HG02884 (cell line): ENCODE results near the gene PROSER3.
"Not testable (repeated sequence)": the region's sequence is repeated elsewhere in the genome, so short reads cannot be mapped to it uniquely, and the experiment has no call there.

Experiments used
- ATAC-seq: cut with Tn5 transposase; IDR thresholded peaks from one replicate; pipeline ENCODE4 v1.9.1; 2021; ENCODE audit warnings: mild to moderate bottlenecking, moderate library complexity; ENCODE audit not compliant: unreplicated experiment

PROSER3 gene

DNA sequence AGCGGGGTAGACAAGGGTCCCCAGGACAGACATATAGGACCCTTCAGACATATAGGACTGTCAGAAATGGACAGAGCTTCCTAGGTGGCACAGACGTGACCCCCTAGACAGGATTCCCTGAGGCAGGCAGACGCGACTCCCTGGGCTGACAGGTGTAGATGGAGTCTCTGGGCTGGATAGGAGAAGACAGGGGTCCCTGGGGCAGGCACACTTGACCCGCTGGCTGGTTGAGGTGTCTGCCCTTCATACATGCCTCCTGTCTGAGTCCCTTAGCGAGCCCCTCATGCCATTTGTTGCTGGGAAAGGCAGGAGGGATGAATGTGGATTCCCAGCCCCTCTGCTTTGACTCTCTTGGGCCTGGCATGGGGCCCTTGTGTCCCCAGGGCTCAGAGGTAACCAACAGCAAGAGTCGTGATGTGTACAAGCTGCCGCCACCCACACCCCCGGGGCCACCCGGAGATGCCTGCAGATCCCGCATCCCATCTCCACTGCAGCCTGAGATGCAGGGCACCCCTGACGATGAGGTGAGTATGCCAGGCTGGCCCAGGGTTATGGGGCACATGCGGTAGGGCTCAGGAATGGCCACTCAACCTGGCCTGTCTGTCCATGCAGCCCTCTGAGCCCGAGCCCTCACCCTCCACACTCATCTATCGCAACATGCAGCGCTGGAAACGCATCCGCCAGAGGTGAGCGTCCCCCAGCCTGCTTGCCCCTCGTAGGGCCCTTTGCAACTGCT lies 4.2 kb upstream of the PROSER3 start:
- ATAC-seq: no peak

DNA sequence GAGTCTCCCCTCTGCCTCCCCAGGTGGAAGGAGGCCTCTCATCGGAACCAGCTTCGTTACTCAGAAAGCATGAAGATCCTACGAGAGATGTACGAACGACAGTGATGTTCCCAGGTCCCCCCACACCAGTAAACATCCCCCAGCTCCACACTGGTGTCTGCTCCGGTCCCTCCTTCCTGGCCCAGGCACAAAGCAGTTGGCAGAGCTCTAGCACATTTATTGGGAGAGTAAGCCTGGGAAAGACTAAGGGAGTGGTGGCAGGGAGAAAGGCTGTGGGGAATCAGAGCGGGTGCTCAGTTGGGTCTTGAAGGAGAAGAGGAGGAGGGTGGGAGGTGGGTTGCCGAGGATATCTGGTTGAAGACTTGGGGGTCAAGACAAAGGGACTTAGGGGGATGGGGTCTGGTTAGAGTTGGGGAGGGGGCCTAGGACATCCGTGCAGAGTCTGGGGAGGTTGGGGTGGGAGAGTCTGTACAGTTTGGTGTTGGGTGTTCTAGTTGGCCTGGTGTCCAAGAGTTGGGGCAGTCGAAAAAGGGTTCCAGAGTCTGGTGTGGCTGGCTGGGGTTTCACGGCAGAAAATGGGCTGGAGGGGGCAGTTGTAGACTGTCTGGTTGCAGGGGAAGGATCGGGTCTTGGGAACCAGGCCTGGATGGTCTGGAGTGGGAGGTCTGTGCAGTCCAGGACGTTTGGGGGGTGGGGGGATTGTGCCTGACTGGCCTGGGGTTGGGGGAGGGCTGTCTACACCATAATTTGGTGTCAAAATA lies 3.4 kb upstream of the PROSER3 start:
- no peak for ATAC-seq

DNA sequence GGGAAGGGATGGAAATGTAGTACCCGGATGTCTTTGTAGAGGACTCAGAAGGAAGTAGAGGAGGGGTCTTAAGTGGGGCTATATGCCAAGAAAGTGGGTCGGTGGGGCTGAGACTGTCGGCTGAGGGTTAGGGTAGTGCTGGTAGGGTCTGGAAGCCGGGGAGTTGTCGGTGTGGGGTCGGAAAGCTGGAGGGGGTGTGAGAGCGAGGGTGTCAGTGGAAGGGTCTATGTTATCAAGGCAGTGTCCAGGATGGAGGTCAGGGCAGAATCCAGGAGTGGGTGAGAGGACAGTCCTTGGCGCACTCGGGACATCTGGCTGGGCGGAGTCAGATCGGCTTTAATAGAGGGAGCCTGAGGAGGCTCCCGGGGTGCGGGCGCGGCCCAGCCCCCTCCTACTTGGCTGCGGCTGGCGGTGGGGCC lies 2.8 kb upstream of the PROSER3 start:
- ATAC-seq: no peak

DNA sequence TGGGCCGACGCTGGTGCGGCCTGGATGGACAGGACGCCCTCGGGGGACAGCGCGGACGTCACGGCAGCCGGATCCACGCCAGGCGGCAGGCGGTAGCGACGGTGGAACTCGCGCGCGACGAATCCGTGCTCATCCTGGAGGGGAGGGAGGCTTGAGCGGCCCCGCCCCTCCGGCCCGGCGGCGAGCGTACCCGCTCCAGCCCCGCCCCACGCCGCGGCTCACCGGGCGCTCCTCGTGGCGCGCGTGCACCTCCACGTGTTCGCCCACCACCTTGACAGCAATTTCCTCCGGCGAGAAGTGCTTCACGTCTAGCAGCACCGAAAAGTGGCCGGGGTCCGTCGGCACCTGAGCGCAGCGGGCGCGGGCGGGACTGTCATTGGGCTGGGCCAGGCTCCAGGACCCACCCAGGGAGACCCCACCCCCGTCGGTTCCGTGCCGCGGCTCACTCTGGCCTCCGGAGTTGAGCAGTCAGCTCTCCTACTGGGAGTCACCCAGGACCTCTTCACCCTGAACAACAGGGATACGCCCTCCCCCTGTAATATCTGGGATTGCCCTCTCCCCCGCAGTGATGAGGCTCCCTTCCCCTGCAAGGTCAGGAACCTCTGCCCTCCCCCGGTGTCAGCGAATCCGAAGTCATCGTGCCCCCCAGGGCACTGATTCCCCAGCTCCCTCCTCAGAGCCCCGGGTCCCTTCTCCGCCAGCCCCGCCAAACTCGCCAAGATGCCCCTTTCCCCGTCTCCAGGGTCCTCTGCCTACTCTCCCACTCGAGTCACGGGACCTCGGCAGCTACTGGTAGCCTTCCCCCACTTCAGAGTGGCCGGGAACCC lies 2.2 kb upstream of the PROSER3 start:
- no peak for ATAC-seq

DNA sequence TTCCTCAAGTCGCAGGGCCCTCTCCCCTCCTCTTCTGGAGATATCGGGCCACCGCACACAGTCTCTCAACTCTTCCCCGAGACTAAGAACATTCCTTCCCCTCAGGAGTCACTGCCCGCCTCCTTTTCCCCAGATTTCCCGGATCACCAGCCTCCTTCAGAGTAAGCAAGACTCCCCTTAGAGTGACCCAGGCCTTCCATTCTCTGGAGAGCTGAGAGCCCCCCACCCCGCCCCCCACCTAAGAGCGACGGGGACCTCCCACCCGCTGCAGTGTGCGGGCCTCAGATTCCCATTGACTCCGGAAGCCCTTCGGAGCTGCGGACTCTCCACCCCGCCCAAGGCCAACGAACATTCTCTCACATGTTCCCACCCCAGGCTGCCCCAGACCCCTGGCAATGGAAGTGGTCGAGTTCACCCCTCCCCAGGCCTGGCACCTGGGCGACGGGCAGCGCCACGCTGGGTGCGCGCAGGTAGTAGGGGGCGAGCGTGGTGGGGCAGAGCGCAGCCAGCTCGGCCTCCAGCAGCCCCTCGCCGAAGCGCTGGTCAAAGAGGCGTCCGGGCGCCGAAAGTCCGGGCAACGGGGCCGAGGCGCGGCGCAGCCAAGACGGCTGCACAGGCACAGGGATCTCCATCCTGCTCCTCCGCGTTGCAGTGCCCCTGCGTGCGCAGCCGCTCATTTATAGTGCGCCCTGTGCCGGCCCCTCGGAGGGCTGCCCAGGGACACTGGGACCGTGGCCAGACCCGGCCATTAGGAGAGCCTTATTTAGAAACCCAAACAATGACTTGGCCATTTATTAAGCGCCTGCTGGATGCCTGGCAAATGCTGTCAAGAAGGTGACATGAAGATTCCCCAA lies 1.4 kb upstream of the PROSER3 start, which contains the start of gene HSPB6:
HSPB6 (minus strand) TSS at position 653 of the 854 bp plus-strand sequence; CDS start at position 632, 21 bp downstream.
- no peak for ATAC-seq

DNA sequence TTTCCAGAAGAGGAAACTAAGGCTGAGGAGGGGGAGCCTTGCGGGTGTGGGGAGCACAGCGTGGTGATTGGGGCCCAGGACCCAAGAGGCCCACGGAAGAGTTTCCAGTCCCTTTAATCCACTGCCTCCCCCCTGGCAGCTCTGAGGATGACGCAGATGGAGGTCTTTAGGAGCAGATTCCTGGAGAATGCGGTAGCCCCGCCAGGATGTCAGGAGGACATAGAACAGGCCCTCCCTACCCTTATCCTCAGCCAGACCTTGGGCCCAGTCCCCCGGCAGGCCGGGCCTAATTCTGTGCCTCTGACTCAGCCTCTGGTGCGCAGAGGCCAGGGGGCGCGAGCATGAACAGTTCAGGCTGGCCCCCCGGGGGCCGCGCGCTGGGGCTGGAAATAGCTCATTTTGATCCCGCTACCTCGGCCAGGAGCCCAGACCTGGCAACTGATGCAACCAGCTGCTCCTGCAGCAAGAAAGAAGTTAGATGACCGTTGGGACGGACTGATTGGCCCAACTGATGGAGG lies 686 bp upstream of the PROSER3 start:
- no peak for ATAC-seq

DNA sequence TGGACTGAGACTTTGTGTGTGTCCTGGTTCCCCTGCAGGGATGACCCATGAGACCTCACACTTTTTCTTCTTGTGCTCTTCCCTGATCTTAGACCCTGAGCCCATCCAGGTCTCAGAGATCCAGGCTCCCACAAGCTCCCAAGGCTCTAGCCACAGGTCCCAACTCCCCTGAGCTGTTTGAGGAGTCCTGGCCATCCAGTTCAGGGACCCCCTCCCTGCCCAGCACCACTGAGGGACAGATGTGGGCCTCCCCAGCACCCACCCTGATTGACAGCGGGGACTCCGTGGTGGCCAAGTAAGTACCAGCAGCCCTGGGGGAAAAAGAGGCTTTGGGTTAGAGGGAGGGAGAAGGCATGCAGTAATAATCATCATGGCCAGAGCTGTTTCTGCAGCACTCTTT lies 1.7 kb downstream of the PROSER3 start:
- no peak for ATAC-seq

DNA sequence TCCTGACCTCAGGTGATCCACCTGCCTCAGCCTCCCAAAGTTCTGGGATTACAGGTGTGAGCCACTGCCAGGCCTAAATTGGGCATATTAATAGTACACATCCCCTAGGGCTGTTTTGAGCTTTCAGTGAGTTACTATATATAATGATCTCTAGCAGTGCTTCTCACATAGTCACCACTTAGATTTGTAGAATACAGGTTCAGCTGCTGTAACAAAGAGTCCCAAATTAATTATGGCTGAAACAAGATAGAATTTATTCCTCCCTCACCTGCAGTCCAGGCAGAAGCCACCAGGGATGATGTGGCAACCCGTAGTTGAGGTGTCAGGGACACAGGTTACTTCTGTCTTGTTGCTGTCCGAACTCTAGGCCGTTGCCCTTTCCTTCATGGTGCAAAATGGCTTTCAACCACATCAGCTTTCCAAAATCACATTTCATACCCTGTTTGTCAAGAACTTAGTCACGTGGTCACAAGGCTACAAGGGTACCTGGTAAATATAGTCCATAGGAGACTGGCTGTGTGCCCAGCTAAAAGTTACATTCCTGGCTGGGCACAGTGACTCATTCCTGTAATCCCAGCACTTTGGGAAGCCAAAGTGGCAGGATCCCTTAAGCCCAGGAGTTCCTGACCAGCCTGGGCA lies 2.9 kb downstream of the PROSER3 start:
- ATAC-seq: no peak

DNA sequence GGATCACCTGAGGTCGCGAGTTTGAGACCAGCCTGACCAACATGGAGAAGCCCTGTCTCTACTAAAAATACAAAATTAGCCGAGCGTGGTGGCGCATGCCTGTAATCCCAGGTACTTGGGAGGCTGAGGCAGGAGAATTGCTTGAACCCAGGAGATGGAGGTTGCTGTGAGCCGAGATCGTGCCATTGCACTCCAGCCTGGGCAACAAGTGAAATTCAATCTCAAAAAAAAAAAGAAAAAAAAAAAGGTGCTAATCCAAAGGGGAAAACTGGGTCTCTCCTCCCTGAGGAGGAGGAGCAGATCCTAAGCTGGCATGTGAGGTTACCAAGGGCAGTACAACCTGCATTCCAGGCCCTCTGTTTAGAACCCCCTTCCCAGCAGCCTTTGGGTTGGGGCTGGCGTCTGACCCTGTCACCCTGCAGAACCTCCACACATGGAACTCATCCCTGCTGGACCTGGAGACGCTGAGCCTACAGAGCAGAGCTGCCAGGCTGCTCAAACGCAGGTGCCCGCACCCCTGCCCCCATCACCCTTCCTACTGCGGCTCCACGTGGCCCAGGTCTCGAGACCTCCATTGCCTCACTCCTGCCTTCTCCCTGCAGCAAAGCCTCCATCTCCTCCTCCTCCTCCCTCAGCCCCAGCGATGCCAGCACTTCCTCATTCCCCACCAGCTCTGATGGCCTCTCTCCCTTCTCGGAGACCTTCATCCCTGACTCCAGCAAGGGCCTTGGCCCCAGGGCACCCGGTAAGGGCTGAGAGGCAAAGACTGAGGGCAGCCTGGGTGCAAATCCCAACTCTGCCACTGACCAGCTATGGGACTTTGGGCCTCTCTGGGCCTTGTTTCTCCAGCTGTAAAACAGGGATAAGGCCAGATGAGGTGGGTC lies 6.7 kb downstream of the PROSER3 start:
- ATAC-seq: no peak

DNA sequence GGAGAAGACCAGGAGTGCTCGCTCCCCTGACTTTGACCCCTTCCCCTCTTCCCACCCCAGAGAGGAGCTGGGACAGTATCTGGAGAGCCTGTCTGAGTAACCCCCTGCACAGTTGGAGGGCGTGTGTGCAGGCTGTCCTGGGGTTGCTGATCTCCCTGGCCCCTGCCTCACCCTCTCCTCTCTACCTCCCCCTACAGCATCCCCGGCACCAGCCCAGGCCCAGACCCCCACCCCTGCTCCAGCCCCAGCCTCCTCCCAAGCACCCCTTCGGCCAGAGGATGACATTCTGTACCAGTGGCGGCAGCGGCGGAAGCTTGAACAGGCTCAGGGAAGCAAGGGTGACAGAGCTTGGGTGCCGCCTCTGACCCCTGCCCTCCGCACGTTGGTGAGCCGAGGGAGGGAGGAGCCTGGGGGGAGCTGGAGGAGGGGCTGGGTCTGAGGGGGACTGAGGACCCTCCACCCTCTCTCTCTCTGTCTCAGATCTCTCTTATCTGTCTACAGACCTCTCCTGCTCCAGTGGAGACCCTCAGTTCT lies 8.7 kb downstream of the PROSER3 start:
- ATAC-seq: no peak

DNA sequence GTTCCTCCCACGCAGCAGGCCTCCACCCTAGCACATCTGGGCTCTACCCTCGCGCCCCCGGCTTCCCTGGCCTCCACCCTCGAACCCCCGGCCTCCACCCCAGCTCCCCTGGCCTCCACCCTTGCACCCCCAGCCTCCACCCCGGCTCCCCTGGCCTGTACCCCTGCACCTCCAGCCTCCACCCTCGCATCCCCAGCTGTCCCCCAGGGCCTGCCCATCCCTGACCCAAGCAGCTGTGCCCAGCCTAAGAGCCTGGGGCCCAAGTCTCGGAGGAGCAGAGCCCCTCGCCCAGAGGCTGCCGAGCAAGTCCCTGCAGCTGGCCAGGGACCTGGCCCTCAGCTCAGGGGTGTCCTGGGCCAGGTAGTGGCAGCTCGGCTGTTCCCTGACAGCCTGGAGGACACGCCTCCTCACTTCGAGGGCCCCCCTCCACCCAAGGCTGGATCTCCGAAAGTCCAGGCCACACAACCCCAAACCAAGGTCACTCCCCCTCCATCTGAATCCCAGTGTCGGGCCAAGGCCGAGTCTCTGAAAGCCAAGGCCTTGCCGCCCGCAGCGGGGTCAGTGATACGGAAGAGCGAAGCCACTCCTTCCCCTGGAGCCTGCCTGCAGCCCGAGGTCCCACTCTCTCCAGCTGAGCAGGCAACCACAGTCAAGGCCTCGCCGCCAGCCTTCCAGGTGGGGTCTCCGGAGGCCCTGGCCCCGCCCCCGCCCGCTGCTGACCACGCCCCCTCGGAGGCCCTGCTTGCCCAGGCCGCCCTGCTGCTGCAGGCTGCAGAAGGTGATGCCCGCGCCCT lies 9.5 kb downstream of the PROSER3 start:
- no peak for ATAC-seq

DNA sequence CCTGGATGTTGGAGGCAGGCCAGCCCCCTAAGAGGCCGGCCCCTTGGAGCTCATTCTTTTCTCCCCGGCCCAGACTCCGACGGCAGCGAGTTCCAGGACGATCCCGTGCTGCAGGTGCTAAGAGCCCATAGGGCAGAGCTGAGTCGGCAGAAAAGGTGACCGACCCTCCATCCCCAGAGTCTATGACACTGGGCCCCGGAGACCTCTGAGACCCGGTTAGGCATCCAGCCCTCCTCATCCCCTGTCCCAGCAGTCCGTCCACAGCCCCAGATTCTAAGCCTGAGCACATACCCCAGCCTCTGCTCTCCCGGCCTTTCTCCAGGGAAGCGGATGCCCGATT lies 10.1 kb downstream of the PROSER3 start:
- no peak for ATAC-seq

DNA sequence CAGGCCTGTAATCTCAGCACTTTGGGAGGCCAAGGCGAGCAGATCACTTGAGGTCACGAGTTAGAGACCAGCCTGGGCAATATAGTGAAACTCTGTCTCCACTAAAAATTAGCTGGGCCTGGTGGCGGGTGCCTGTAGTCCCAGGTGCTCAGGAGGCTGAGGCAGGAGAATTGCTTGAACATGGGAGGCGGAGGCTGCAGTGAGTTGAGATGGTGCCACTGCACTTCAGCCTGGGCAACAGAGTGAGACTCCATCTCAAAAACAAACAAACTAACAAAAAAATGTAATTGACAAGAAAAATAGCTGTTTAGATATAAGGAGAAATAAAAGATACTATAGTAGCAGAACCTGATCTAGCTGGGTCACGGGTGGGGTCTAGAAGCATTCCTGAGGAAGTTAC lies 14.4 kb downstream of the PROSER3 start:
- not testable (repeated sequence) for ATAC-seq

DNA sequence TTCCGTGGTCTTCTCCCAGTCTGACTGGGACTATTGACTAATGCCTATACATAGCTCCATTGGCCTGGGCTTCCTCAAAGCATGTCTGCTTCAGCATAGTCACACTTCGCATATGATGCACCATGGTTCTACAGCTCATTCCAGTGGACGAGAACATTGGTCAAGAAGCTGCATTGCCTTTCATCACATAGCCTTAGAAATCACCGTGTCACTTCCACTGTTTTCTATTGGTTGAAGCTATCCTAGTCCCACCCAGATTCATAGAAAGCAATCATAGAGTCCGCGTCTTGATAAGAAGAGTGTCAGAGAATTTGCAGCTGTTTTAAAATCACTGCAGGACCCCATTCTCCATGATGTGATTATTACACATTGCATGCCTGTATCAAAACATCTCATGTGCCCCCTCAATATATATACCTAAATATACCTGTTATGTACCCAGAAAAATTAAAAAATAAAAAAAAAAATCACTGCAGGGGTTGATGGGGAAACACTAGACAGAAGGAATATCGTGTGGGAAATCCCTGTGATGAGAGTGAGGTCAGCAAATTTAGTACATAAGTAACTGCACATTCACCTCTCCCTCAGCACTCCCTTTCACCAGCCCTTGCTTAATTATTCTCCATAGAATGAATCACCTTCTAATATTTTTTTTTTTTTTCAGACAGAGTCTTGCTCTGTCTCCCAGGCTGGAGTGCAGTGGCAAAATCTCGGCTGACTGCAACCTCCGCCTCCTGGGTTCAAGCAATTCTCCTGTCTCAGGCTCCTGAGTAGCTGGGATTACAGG lies 15.2 kb downstream of the PROSER3 start:
- ATAC-seq: no peak

DNA sequence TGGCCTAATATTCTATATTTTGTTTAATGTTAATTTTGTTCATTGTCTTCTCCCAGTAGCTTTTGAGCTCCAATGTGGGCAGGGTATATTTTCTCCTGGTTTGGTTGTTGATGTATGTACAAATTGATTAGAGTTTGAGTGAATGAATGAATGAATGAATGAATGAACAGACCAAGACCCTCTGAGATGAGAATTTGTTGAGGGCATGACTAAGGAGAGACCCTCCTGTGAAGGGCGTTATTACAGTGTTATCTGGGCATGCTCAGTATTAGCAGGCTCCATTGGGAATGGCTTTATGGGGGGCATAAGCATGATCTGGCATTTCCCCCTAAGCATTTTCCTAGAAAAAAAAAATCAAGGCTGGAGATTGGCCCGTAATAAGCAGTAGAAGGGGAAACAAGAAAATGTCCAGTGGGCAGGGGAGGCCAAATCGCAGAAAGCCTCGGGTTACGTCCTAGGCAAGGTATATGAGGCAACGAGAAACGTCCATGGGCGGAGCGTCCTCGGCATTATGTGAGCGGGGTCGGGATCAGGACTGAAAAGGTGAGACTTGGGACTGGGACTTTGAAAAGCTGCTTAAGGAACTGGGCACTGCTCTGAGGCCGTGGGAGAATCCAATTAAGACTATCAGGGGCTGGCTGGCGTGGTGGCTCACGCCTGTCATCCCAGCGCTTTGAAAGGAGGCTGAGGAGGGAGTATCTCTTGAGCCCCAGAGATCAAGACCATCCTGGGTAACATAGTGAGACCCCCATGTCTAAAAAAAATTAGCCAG lies 16.5 kb downstream of the PROSER3 start:
- ATAC-seq: no peak

DNA sequence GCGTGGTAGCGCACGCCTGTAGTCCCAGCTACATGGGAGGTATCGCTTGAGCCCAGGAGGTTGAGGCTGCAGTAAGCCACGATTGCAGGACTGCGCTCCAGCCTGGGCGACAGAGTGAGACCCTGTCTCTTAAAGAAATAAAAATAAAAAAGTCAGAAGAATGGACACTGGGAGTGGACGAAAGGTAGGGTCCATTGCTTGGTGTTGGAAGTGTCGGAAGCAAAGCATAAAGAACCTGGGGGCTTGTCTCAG lies 17.0 kb downstream of the PROSER3 start:
- ATAC-seq: no peak
